GM12878 (cell line): ENCODE measurements around the gene UQCR10.

Experiments
- BCL11A ChIP-seq: IDR thresholded peaks from 2 replicates; pipeline ENCODE4 v1.6.1; 2011; ENCODE audit warnings: low read depth, low read length
- CBFB ChIP-seq: IDR thresholded peaks from 2 replicates; pipeline ENCODE4 v1.6.1; 2016; ENCODE audit warnings: antibody characterized with exemption, low read depth
- CREB1 ChIP-seq: IDR thresholded peaks from 2 replicates; pipeline ENCODE4 v1.6.1; 2012; ENCODE audit warnings: low read depth, mild to moderate bottlenecking, inconsistent platforms
- CTCF ChIP-seq, 3 experiments: IDR thresholded peaks in 2 of 3; conservative IDR thresholded peaks in 1 of 3; 2 replicates each; pipeline ENCODE4 v1.5.1; 2011; ENCODE audit warnings: low read depth in 3 of 3, low read length in 3 of 3, mild to moderate bottlenecking in 3 of 3, control low read depth in 2 of 3, moderate library complexity in 2 of 3, inconsistent platforms in 1 of 3, mixed read lengths in 1 of 3; ENCODE audit not compliant: control insufficient read depth in 2 of 3, insufficient read depth in 1 of 3; ENCODE audit errors: extremely low read depth in 1 of 3
- EZH2 ChIP-seq: IDR thresholded peaks from 2 replicates; pipeline ENCODE4 v1.6.1; 2012; ENCODE audit warnings: low read depth, mild to moderate bottlenecking, control low read depth, inconsistent platforms, low read length, borderline replicate concordance; ENCODE audit not compliant: control insufficient read depth
- HDAC6 ChIP-seq: fragments of 200-600 bp; sonication (generic); IDR thresholded peaks from one replicate; pipeline ENCODE4 v1.8.0; 2017; ENCODE audit warnings: antibody characterized with exemption; ENCODE audit not compliant: unreplicated experiment
- IKZF1 ChIP-seq: fragments of 450-650 bp; conservative IDR thresholded peaks from 2 replicates; pipeline ENCODE4 v1.6.1; 2017; ENCODE audit warnings: antibody characterized with exemption, mild to moderate bottlenecking
- YY1 ChIP-seq: IDR thresholded peaks from 2 replicates; pipeline ENCODE4 v1.6.1; 2011; ENCODE audit warnings: low read depth, mild to moderate bottlenecking, low read length
- ZNF274 ChIP-seq: IDR thresholded peaks from one replicate; pipeline ENCODE4 v1.8.0; 2011; ENCODE audit not compliant: insufficient read length, insufficient read depth
- TF ChIP-seq, protein P1 (sequence below): IDR thresholded peaks from 2 replicates; pipeline ENCODE4 v1.6.1; 2011; ENCODE audit warnings: mild to moderate bottlenecking, low read depth, low read length, moderate library complexity; ENCODE audit not compliant: insufficient replicate concordance

- no peak for TF ChIP-seq HDAC6
- no peak for TF ChIP-seq CTCF (IDR thresholded peaks at IDR 0.05 in 2 of 3, conservative IDR thresholded peaks at IDR 0.05 in 1 of 3; ENCODE audit: control insufficient read depth in 2 of 3, extremely low read depth in 1 of 3, insufficient read depth in 1 of 3, low read depth in 3 of 3, low read length in 3 of 3)
- no peak for TF ChIP-seq BCL11A
- TF ChIP-seq, protein P1, sequence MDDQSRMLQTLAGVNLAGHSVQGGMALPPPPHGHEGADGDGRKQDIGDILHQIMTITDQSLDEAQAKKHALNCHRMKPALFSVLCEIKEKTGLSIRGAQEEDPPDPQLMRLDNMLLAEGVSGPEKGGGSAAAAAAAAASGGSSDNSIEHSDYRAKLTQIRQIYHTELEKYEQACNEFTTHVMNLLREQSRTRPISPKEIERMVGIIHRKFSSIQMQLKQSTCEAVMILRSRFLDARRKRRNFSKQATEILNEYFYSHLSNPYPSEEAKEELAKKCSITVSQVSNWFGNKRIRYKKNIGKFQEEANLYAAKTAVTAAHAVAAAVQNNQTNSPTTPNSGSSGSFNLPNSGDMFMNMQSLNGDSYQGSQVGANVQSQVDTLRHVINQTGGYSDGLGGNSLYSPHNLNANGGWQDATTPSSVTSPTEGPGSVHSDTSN: no peak
- TF ChIP-seq ZNF274: no peak
- no peak for TF ChIP-seq IKZF1
- no peak for TF ChIP-seq YY1
- no peak for TF ChIP-seq CREB1
- TF ChIP-seq CBFB: no peak
- TF ChIP-seq EZH2: no peak
Observed at GRCh38 chr22:29724843-29725242, 42.3 kb upstream of the UQCR10 start.
